Stimulated activated naive CD8-positive, alpha-beta T cell treated with anti-CD3 and anti-CD28 coated beads, Interleukin-15, Interleukin-2, amounts not matched to agents 100 U/mL and 50 U/mL, for 24 hours (primary cell): ENCODE measurements around the gene SPDYE18.
"Not testable (repeated sequence)": the region's sequence is repeated elsewhere in the genome, so short reads cannot be mapped to it uniquely, and the experiment has no call there.

Source experiments
- ATAC-seq: fragments of 150-1000 bp; cut with Tn5 transposase; one replicate; pipeline ENCODE4 v1.10.0; 2021
- DNase-seq: peaks from one replicate; pipeline ENCODE4 v3.0.0; 2021

The SPDYE18 gene

DNA sequence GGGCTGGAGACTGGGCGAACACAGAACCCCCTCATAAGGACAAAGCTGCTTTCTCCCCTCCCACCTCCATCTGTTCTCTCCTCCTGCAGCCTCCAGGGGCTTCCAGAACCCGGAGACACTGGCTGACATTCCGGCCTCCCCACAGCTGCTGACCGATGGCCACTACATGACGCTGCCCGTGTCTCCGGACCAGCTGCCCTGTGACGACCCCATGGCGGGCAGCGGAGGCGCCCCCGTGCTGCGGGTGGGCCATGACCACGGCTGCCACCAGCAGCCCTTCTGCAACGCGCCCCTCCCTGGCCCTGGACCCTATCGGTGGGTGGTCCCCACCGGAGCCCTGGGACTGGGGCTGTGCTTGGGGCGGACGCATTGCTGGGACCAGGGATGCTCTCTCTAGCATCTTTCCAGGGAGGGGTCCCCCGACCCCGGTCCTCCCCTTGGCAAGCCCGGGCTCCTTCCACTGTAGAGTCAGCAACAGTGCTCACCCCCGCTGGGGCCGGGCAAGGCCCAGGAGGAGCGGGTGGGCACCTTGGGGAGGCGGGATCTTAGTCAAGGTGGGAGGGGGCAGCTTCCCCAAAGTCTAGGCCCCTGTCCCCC, 56.8 kb downstream of the SPDYE18 start:
- DNase-seq, ATAC-seq: not testable (repeated sequence)

GRCh38 chr7:77004151-77004550, 58.2 kb downstream of the SPDYE18 start:
- not testable (repeated sequence) for ATAC-seq, DNase-seq

- not testable (repeated sequence) for ATAC-seq, DNase-seq
These were observed 59.1 kb downstream of the SPDYE18 start for GRCh38 chr7:77003241-77003640.

GRCh38 chr7:77002678-77003233, 59.6 kb downstream of the SPDYE18 start:
- DNase-seq, ATAC-seq: not testable (repeated sequence)

DNA sequence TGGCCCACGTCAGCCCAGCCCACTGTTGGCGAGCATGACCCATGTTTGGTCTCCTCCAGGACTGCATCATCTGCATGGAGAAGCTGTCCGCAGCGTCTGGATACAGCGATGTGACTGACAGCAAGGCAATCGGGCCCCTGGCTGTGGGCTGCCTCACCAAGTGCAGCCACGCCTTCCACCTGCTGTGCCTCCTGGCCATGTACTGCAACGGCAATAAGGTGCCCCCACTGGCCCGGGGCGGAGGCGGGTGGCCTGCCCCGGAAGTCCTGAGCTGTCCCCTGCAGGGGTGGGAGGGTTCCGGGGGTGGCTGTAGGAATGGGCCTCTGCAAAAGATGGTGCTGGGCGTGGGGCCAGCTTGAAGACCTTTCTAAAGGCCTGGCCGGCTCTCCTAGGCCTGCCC, 60.3 kb downstream of the SPDYE18 start:
- not testable (repeated sequence) for DNase-seq, ATAC-seq
